Natural killer cell (primary cell): ENCODE results near the gene SPAG16. TPM values are rescaled to one million over a fixed set of nuclear protein-coding genes. Genes with fewer than 3 reads are reported as not detected.

ENCODE experiments used
- ATAC-seq, 3 donors: fragments of 150-1000 bp in 2 of 3; fragments of 200-7000 bp in 1 of 3; cut with Tn5 transposase; 1 replicate in 1 of 3; 2 replicates in 2 of 3; pipeline ENCODE4 v1.10.0; 2021; ENCODE audit warnings: mild to moderate bottlenecking in 2 of 3, moderate library complexity in 2 of 3
- DNase-seq, 2 donors: peaks; one replicate each; pipeline versions ENCODE4 v3.0.0 to v3.0.0-alpha.2; 2013 to 2021; ENCODE audit warnings: mixed read lengths in 1 of 2
- H3K27ac ChIP-seq: one replicate; pipeline ENCODE4 v1.5.1; 2013; ENCODE audit warnings: mild to moderate bottlenecking, low read length
- H3K27me3 ChIP-seq: one replicate; pipeline ENCODE4 v1.6.1; 2013; ENCODE audit warnings: low read length; ENCODE audit not compliant: control insufficient read depth, insufficient read depth
- H3K36me3 ChIP-seq: one replicate; pipeline ENCODE4 v1.6.1; 2013; ENCODE audit warnings: low read length; ENCODE audit not compliant: control insufficient read depth, insufficient read depth
- H3K4me1 ChIP-seq: one replicate; pipeline ENCODE4 v1.6.1; 2013; ENCODE audit warnings: low read length; ENCODE audit not compliant: control insufficient read depth, insufficient read depth
- H3K4me3 ChIP-seq: one replicate; pipeline ENCODE4 v1.5.1; 2013; ENCODE audit warnings: low read length
- H3K9me3 ChIP-seq: one replicate; pipeline ENCODE4 v1.6.1; 2013; ENCODE audit warnings: low read length; ENCODE audit not compliant: control insufficient read depth, insufficient read depth
- H3K27ac Mint-ChIP-seq, 2 donors: one replicate each; pipeline ENCODE4 v1.8.0; 2022; ENCODE audit warnings: mild to moderate bottlenecking in 2 of 2, mixed read lengths in 2 of 2, moderate library complexity in 1 of 2
- H3K27me3 Mint-ChIP-seq, 2 donors: one replicate each; pipeline ENCODE4 v1.8.0; 2022; ENCODE audit warnings: low read depth in 2 of 2, mixed read lengths in 2 of 2
- H3K36me3 Mint-ChIP-seq: one replicate; pipeline ENCODE4 v1.8.0; 2022; ENCODE audit warnings: mixed read lengths
- H3K4me1 Mint-ChIP-seq, 2 donors: one replicate each; pipeline ENCODE4 v1.8.0; 2022; ENCODE audit warnings: mixed read lengths in 2 of 2
- H3K4me3 Mint-ChIP-seq: one replicate; pipeline ENCODE4 v1.8.0; 2022; ENCODE audit warnings: mild to moderate bottlenecking, moderate library complexity, mixed read lengths
- H3K9me3 Mint-ChIP-seq, 2 donors: one replicate each; pipeline ENCODE4 v1.8.0; 2022; ENCODE audit warnings: mixed read lengths in 2 of 2
- CTCF ChIP-seq: fragments of 200-600 bp; IDR thresholded peaks from one replicate; pipeline ENCODE4 v1.8.0; 2022; ENCODE audit warnings: antibody characterized with exemption
- WGBS: methylation state at CpG from one replicate; pipeline ENCODE4 v1.1.7; 2013; ENCODE audit warnings: missing lambda C conversion rate; ENCODE audit not compliant: insufficient coverage; 5-methylcytosine and 5-hydroxymethylcytosine counted together
- intact Hi-C: fragments of 100-400 bp; cut with micrococcal nuclease; formaldehyde crosslinking; loops from one replicate; pipeline ENCODE4 v1.14.2; 2022
- total RNA-seq, 4 donors: library from RNA; stranded (reverse); fragments of 120-200 nt in 1 of 4; gene quantifications; one replicate each; pipeline versions ENCODE4 v1.2.3 to v1.2.4, GENCODE V29; 2013 to 2022

Gene SPAG16
- total RNA-seq, 3 donors from 2014 or later (not counting 1 experiment from before 2014, with no cell fraction given), result 3.5 to 5.8 (median 4.0) TPM

DNA sequence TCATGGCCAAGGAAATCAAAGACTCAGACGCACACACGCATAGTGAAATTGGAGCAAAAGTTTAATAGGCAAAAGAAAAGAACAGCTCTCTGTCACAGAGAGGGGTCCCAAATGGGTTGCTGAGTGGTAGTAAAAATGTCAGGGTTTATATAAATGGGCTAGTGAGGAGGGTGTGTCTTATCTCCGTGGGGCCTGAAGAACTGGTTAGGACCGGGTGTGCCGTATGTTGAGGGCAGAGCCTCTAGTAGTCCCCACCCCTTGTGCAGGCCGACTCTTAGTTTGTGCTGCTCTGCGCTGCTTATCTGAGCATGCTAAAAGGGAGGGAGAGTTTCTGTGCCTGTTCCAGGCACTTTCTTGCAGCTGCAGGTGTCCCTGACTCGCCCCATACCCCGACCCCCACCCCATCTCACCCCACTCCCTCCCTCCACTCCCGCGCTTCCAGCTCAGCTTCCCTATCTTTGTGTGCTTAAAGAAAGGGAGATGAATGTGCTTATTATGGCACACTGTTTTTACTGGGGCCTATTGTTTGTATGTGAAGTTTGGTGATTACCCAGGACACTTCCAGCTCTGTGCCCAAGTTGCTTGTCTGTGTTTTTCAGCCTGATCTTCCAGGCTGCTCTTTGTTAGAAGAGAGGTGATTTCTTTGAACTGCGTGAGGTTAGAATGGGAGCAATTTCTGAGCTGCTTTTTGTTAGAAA lies 167.4 kb downstream of the SPAG16 start:
- Histone ChIP-seq H3K9me3 (peaks cover 2% of the 10 kb centered on the region), H3K4me1 (no peaks in the 10 kb centered on the region), H3K4me3 (no peak overlapping the region), H3K27me3 (no peaks in the 10 kb centered on the region), H3K27ac (no peak overlapping the region), H3K36me3 (no peaks in the 10 kb centered on the region)
- Mint-ChIP-seq H3K4me3 (no peak overlapping the region), H3K9me3 (peaks cover 8 to 16% of the 10 kb centered on the region in 2 donors), H3K4me1 (no peaks in the 10 kb centered on the region), H3K27ac (no peak overlapping the region), H3K27me3 (no peaks in the 10 kb centered on the region), H3K36me3 (no peaks in the 10 kb centered on the region)
- DNase-seq, result no peak
- WGBS, result 72% methylated on average over 7 of the region's 12 CpGs
- TF ChIP-seq CTCF, result no peak
- intact Hi-C loops, result no loop called here
- ATAC-seq, result no peak

DNA sequence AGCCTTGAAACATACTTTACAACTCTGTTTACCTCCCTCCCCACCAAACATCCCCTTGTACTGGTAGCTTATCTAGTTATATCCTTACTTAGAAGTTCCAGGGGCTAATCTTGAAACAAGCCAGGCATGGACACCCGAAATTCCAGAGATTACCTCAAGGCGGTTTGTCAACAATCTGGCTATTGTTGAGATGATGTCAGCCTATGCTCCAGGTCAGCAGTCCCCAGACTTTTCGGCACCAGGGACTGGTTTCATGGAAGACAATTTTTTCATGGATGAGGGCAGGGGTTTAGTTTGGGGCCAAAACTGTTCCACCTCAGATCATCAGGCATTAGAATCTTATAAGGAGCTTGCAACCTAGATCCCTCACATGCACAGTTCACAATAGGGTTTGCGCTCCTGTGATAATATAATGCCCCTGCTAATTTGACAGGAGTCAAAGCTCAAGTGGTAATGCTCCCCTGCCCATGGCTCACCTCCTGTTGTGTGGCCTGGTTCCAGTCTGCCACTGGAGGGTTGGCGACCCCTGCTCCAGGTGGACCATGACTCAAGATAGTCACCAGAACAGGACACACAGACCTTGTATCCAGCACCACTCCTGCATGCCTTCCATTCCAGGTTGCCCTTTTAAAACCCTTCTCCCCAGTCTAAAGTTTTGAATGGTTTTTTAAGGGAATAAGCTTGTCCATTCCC lies 171.2 kb downstream of the SPAG16 start:
- DNase-seq (no peak), ATAC-seq (no peak)
- no peak overlapping the region for H3K4me3 ChIP-seq
- H3K27me3 ChIP-seq, result no peaks in the 10 kb centered on the region
- H3K36me3 ChIP-seq, result no peaks in the 10 kb centered on the region
- no peak for TF ChIP-seq CTCF
- H3K27ac ChIP-seq, result no peak overlapping the region
- Mint-ChIP-seq H3K4me1 (no peaks in the 10 kb centered on the region), H3K9me3 (peaks cover 11 to 12% of the 10 kb centered on the region in 2 donors), H3K36me3 (no peaks in the 10 kb centered on the region), H3K4me3 (no peak overlapping the region), H3K27ac (no peak overlapping the region), H3K27me3 (no peaks in the 10 kb centered on the region)
- H3K9me3 ChIP-seq, result no peaks in the 10 kb centered on the region
- intact Hi-C loops, result no loop called here
- no peaks in the 10 kb centered on the region for H3K4me1 ChIP-seq
- 81% methylated on average over 5 of the region's 5 CpGs for WGBS

- no peak for TF ChIP-seq CTCF
- H3K4me3 ChIP-seq, result no peak overlapping the region
- Mint-ChIP-seq H3K36me3 (no peaks in the 10 kb centered on the region), H3K4me1 (no peaks in the 10 kb centered on the region), H3K27ac (no peak overlapping the region), H3K27me3 (no peaks in the 10 kb centered on the region), H3K9me3 (peaks cover 2 to 5% of the 10 kb centered on the region in 2 donors), H3K4me3 (no peak overlapping the region)
- H3K4me1 ChIP-seq, result no peaks in the 10 kb centered on the region
- no peak overlapping the region for H3K27ac ChIP-seq
- intact Hi-C loops, result no loop called here
- DNase-seq, result no peak
- H3K9me3 ChIP-seq, result peaks cover 27% of the 10 kb centered on the region
- H3K36me3 ChIP-seq, result no peaks in the 10 kb centered on the region
- ATAC-seq, result no peak
- H3K27me3 ChIP-seq, result no peaks in the 10 kb centered on the region
These were observed 191.2 kb downstream of the SPAG16 start for GRCh38 chr2:213475433-213475832.
